Measurements from ENCODE around the gene RASGRF2. TPM values are rescaled to one million over a fixed set of nuclear protein-coding genes. Genes with fewer than 3 reads are reported as not detected.
A peak's percentile ranks its signal among the peaks of the same experiment; 100 is the strongest.
"Not testable (repeated sequence)": the region's sequence is repeated elsewhere in the genome, so short reads cannot be mapped to it uniquely, and the experiment has no call there.

Gene RASGRF2
- total and polyA plus RNA-seq, 10 donors: 0.74 to 13.9 (median 8.8) TPM

DNA sequence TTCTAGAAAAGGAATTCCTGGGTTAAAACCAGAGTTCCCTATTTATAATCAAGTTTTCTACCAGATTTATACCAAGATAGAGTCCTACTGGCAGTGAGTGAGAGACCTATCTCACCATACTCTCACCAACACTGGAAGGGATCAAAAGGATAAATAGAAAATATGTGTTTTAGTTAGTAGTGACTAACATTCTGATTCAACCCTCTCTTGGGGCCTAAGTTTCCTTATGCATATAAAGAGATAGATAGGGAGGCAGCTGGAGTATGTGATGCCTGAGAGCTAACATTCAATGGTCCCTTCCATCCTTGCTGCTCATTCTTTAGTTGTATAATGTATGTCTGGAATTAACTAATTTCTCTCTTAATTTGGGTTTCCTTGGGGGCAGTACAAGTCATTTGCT, 304.9 kb downstream of the RASGRF2 start:
- intact Hi-C loops (cut with DNase I; ENCODE audit: low total_unique reads): no loop called here

DNA sequence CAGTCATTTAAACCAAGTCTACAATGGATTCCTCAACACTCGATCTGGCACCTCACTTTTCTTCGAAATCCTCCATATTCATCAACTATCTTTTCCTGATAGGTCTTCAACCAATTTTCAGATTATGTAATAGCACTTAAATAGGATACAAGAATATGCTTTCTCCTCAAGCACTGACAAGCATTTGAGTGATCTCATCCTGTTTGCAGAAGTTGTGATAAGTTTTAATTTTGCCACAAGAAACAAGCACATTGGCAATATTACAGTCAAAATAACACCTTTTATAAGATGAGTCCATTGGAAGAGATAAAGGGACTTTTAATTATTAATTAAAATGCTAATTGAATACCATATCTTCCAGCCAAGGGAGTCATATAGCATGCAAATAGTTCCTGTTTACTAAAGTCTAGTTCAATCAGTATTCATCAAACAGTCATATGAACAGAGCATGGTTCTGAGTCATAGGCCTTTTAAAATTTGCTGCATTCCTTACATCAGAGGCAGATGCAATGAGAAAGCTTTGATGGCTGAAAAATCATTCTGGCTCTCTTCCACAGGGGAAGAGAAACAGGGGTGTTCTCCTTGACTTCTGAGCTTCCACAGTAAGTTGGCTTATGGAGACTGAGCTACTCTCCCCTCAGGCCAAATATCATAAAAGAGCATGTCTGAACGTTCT, 308.5 kb downstream of the RASGRF2 start:
- TF ChIP-seq POLR2AphosphoS5 (IDR thresholded peaks at IDR 0.05) (no peak), POLR2A (IDR thresholded peaks at IDR 0.05) (no peak)
- TF ChIP-seq, protein P1, sequence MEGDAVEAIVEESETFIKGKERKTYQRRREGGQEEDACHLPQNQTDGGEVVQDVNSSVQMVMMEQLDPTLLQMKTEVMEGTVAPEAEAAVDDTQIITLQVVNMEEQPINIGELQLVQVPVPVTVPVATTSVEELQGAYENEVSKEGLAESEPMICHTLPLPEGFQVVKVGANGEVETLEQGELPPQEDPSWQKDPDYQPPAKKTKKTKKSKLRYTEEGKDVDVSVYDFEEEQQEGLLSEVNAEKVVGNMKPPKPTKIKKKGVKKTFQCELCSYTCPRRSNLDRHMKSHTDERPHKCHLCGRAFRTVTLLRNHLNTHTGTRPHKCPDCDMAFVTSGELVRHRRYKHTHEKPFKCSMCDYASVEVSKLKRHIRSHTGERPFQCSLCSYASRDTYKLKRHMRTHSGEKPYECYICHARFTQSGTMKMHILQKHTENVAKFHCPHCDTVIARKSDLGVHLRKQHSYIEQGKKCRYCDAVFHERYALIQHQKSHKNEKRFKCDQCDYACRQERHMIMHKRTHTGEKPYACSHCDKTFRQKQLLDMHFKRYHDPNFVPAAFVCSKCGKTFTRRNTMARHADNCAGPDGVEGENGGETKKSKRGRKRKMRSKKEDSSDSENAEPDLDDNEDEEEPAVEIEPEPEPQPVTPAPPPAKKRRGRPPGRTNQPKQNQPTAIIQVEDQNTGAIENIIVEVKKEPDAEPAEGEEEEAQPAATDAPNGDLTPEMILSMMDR (IDR thresholded peaks at IDR 0.05 in 8 of 11, conservative IDR thresholded peaks at IDR 0.05 in 3 of 11): no peak
- Histone ChIP-seq H3K27me3 (replicated peaks in 1 of 7) (no peaks in the 10 kb centered on the region), H3K9me3 (peaks cover 0 to 44% (median 32%) of the 10 kb centered on the region in 8 donors), H3K4me3 (no peak overlapping the region), H3K27ac (peak overlapping the region in 1 of 8 donors; percentile 28), H3K4me1 (peaks cover 0 to 4% (median 0%) of the 10 kb centered on the region in 6 donors), H3K36me3 (peaks cover 0 to 13% (median 0%) of the 10 kb centered on the region in 6 donors)
- 66 to 82% (median 78%) methylated on average over 3 of the region's 3 CpGs for WGBS, 5 donors
- intact Hi-C loops (cut with DNase I; ENCODE audit: low total_unique reads): no loop called here
- DNase-seq: no peak

More for the DNA sequence above, 304.9 kb downstream of the RASGRF2 start:
- DNase-seq: no peak
- peaks cover 0 to 4% (median 0%) of the 10 kb centered on the region in 6 donors for H3K4me1 ChIP-seq
- peaks cover 0 to 18% (median 0%) of the 10 kb centered on the region in 6 donors for H3K36me3 ChIP-seq
- no peaks in the 10 kb centered on the region for H3K27me3 ChIP-seq (replicated peaks in 1 of 7)
- H3K27ac ChIP-seq: no peak overlapping the region
- no peak overlapping the region for H3K4me3 ChIP-seq
- peaks cover 0 to 45% (median 26%) of the 10 kb centered on the region in 8 donors for H3K9me3 ChIP-seq
- TF ChIP-seq POLR2AphosphoS5 (IDR thresholded peaks at IDR 0.05) (no peak), POLR2A (IDR thresholded peaks at IDR 0.05) (no peak)
- TF ChIP-seq, protein P1 (IDR thresholded peaks at IDR 0.05 in 8 of 11, conservative IDR thresholded peaks at IDR 0.05 in 3 of 11): no peak

DNA sequence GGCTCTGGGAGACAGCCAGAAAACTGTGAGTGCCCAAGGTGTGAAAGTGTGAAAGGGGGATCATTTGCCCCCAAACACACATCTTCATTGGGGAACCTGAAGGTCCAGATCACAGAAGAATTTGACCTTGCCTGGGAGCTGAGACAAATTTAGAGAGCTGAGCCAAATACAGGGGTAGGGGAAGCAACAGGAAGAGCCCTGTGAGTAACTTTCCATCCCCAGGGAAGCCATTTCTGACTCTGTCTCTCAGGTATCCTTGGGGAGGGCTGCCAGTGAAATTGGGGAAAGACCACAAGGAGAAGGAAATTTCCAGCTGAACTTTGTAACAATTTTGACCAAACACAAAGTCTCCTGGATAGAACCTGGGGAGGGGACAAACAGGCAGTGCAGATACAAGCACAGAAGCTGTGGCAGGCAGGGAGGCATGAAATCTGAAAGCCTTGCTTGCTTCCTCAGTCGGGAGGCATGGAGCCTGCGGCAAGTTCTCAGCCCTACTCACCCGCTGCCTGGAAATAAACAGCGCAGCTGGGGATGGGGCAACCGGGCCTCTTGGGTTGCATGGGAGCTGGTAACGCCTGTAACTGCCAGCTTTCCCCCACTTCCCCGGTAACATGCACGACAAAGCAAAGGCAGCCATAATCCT, 309.7 kb downstream of the RASGRF2 start:
- intact Hi-C loops (cut with DNase I; ENCODE audit: low total_unique reads): no loop called here
- Histone ChIP-seq H3K9me3 (peaks cover 0 to 46% (median 42%) of the 10 kb centered on the region in 8 donors), H3K27ac (no peak overlapping the region), H3K4me3 (no peak overlapping the region), H3K27me3 (replicated peaks in 1 of 7) (no peaks in the 10 kb centered on the region), H3K36me3 (peaks cover 0 to 9% (median 0%) of the 10 kb centered on the region in 6 donors), H3K4me1 (peaks cover 0 to 4% (median 0%) of the 10 kb centered on the region in 6 donors)
- TF ChIP-seq POLR2AphosphoS5 (IDR thresholded peaks at IDR 0.05) (no peak), POLR2A (IDR thresholded peaks at IDR 0.05) (no peak)
- TF ChIP-seq, protein P1 (IDR thresholded peaks at IDR 0.05 in 8 of 11, conservative IDR thresholded peaks at IDR 0.05 in 3 of 11): no peak
- 87 to 100% (median 95%) methylated on average over 6 to 8 of the region's 8 CpGs for WGBS, 5 donors
- DNase-seq: no peak

DNA sequence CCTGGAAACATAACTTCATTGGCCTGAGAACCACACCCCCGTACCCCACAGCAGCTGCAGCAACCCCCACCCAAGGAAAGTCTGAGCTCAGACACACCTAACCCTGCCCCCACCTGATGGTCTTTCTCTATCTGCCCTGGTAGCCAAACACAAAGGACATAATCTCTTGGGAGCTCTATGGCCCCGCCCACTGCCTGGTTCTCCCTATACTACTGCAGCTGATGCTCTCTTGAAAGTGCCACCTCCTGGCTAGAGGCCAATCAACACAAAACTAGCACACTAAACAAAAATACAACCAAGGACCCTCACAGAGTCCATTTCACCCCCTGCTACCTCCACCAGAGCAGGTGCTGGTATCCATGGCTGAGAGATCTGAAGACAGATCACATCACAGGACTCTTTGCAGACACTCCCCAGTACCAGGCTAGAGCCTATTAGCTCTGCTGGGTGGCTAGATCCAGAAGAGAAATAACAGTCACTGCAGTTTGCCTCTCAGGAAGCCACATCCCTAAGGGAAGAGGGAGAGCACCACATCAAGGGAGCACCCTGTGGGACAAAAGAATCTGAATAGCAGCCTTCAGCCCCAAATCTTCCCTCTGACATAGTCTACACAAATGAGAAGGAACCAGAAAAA, 310.3 kb downstream of the RASGRF2 start:
- H3K9me3 ChIP-seq: peaks cover 2 to 52% (median 49%) of the 10 kb centered on the region in 8 donors
- H3K4me1 ChIP-seq; intact Hi-C loops (cut with DNase I; ENCODE audit: low total_unique reads); H3K27ac ChIP-seq; H3K4me3 ChIP-seq; DNase-seq; H3K36me3 ChIP-seq; H3K27me3 ChIP-seq (replicated peaks in 1 of 7): not testable (repeated sequence)
- WGBS, 5 donors: 92 to 98% (median 95%) methylated on average over 2 of the region's 2 CpGs

Small RNAs within 50 kb of the gene (small RNA-seq; reads per million reads assigned to genes)
- 0 reads per million in 4 donors for gene AC026436.1

Data from spleen (tissue), 11 donors.